Natural killer cell (primary cell): ENCODE measurements around the gene RANBP9. TPM values are rescaled to one million over a fixed set of nuclear protein-coding genes. Genes with fewer than 3 reads are reported as not detected.

ENCODE experiments used
- ATAC-seq, 3 donors: fragments of 150-1000 bp in 2 of 3; fragments of 200-7000 bp in 1 of 3; cut with Tn5 transposase; 1 replicate in 1 of 3; 2 replicates in 2 of 3; pipeline ENCODE4 v1.10.0; 2021; ENCODE audit warnings: mild to moderate bottlenecking in 2 of 3, moderate library complexity in 2 of 3
- DNase-seq, 2 donors: peaks; one replicate each; pipeline versions ENCODE4 v3.0.0 to v3.0.0-alpha.2; 2013 to 2021; ENCODE audit warnings: mixed read lengths in 1 of 2
- H3K27ac ChIP-seq: one replicate; pipeline ENCODE4 v1.5.1; 2013; ENCODE audit warnings: mild to moderate bottlenecking, low read length
- H3K27me3 ChIP-seq: one replicate; pipeline ENCODE4 v1.6.1; 2013; ENCODE audit warnings: low read length; ENCODE audit not compliant: control insufficient read depth, insufficient read depth
- H3K36me3 ChIP-seq: one replicate; pipeline ENCODE4 v1.6.1; 2013; ENCODE audit warnings: low read length; ENCODE audit not compliant: control insufficient read depth, insufficient read depth
- H3K4me1 ChIP-seq: one replicate; pipeline ENCODE4 v1.6.1; 2013; ENCODE audit warnings: low read length; ENCODE audit not compliant: control insufficient read depth, insufficient read depth
- H3K4me3 ChIP-seq: one replicate; pipeline ENCODE4 v1.5.1; 2013; ENCODE audit warnings: low read length
- H3K9me3 ChIP-seq: one replicate; pipeline ENCODE4 v1.6.1; 2013; ENCODE audit warnings: low read length; ENCODE audit not compliant: control insufficient read depth, insufficient read depth
- H3K27ac Mint-ChIP-seq, 2 donors: one replicate each; pipeline ENCODE4 v1.8.0; 2022; ENCODE audit warnings: mild to moderate bottlenecking in 2 of 2, mixed read lengths in 2 of 2, moderate library complexity in 1 of 2
- H3K27me3 Mint-ChIP-seq, 2 donors: one replicate each; pipeline ENCODE4 v1.8.0; 2022; ENCODE audit warnings: low read depth in 2 of 2, mixed read lengths in 2 of 2
- H3K36me3 Mint-ChIP-seq: one replicate; pipeline ENCODE4 v1.8.0; 2022; ENCODE audit warnings: mixed read lengths
- H3K4me1 Mint-ChIP-seq, 2 donors: one replicate each; pipeline ENCODE4 v1.8.0; 2022; ENCODE audit warnings: mixed read lengths in 2 of 2
- H3K4me3 Mint-ChIP-seq: one replicate; pipeline ENCODE4 v1.8.0; 2022; ENCODE audit warnings: mild to moderate bottlenecking, moderate library complexity, mixed read lengths
- H3K9me3 Mint-ChIP-seq, 2 donors: one replicate each; pipeline ENCODE4 v1.8.0; 2022; ENCODE audit warnings: mixed read lengths in 2 of 2
- CTCF ChIP-seq: fragments of 200-600 bp; IDR thresholded peaks from one replicate; pipeline ENCODE4 v1.8.0; 2022; ENCODE audit warnings: antibody characterized with exemption
- WGBS: methylation state at CpG from one replicate; pipeline ENCODE4 v1.1.7; 2013; ENCODE audit warnings: missing lambda C conversion rate; ENCODE audit not compliant: insufficient coverage; 5-methylcytosine and 5-hydroxymethylcytosine counted together
- intact Hi-C: fragments of 100-400 bp; cut with micrococcal nuclease; formaldehyde crosslinking; loops from one replicate; pipeline ENCODE4 v1.14.2; 2022
- total RNA-seq, 4 donors: library from RNA; stranded (reverse); fragments of 120-200 nt in 1 of 4; gene quantifications; one replicate each; pipeline versions ENCODE4 v1.2.3 to v1.2.4, GENCODE V29; 2013 to 2022

Gene RANBP9
- total RNA-seq, 3 donors from 2014 or later (not counting 1 experiment from before 2014, with no cell fraction given), result 52.2 to 62.5 (median 57.6) TPM

- no peaks in the 10 kb centered on the region for H3K9me3 ChIP-seq
- H3K4me3 ChIP-seq, result no peak overlapping the region
- TF ChIP-seq CTCF, result no peak
- no peak for ATAC-seq
- Mint-ChIP-seq H3K4me3 (no peak overlapping the region), H3K27ac (no peak overlapping the region), H3K36me3 (peaks cover 11% of the 10 kb centered on the region), H3K4me1 (no peaks in the 10 kb centered on the region), H3K27me3 (no peaks in the 10 kb centered on the region), H3K9me3 (no peaks in the 10 kb centered on the region)
- no peaks in the 10 kb centered on the region for H3K27me3 ChIP-seq
- intact Hi-C loops, result no loop called here
- DNase-seq, result no peak
- H3K36me3 ChIP-seq, result peaks cover 38% of the 10 kb centered on the region
- no peaks in the 10 kb centered on the region for H3K4me1 ChIP-seq
- H3K27ac ChIP-seq, result no peak overlapping the region
- 87% methylated on average over 6 of the region's 6 CpGs for WGBS
Measured at GRCh38 chr6:13593103-13593502, 118.5 kb downstream of the RANBP9 start.

GRCh38 chr6:13591205-13591921 lies 120.3 kb downstream of the RANBP9 start:
- H3K9me3 ChIP-seq, result no peaks in the 10 kb centered on the region
- Mint-ChIP-seq H3K4me3 (no peak overlapping the region), H3K9me3 (no peaks in the 10 kb centered on the region), H3K27ac (no peak overlapping the region), H3K4me1 (no peaks in the 10 kb centered on the region), H3K27me3 (no peaks in the 10 kb centered on the region), H3K36me3 (no peaks in the 10 kb centered on the region)
- no peak for TF ChIP-seq CTCF
- no peak overlapping the region for H3K27ac ChIP-seq
- DNase-seq (no peak), ATAC-seq (no peak)
- peaks cover 30% of the 10 kb centered on the region for H3K36me3 ChIP-seq
- intact Hi-C loops, result no loop called here
- no peak overlapping the region for H3K4me3 ChIP-seq
- 97% methylated on average over 21 of the region's 21 CpGs for WGBS
- H3K4me1 ChIP-seq, result no peaks in the 10 kb centered on the region
- no peaks in the 10 kb centered on the region for H3K27me3 ChIP-seq

GRCh38 chr6:13590574-13591153 lies 121.0 kb downstream of the RANBP9 start:
- Histone ChIP-seq H3K9me3 (no peaks in the 10 kb centered on the region), H3K27me3 (no peaks in the 10 kb centered on the region), H3K4me3 (no peak overlapping the region), H3K36me3 (peaks cover 30% of the 10 kb centered on the region), H3K27ac (no peak overlapping the region), H3K4me1 (no peaks in the 10 kb centered on the region)
- Mint-ChIP-seq H3K4me1 (no peaks in the 10 kb centered on the region), H3K27ac (no peak overlapping the region), H3K27me3 (no peaks in the 10 kb centered on the region), H3K9me3 (no peaks in the 10 kb centered on the region), H3K4me3 (no peak overlapping the region), H3K36me3 (no peaks in the 10 kb centered on the region)
- ATAC-seq (no peak), DNase-seq (no peak)
- WGBS, result 81% methylated on average over 1 of the region's 1 CpG
- intact Hi-C loops, result no loop called here
- no peak for TF ChIP-seq CTCF

GRCh38 chr6:13589801-13590200 lies 121.8 kb downstream of the RANBP9 start:
- DNase-seq (no peak), ATAC-seq (no peak)
- H3K27me3 ChIP-seq, result no peaks in the 10 kb centered on the region
- H3K4me1 ChIP-seq, result no peaks in the 10 kb centered on the region
- intact Hi-C loops, result no loop called here
- Mint-ChIP-seq H3K4me1 (no peaks in the 10 kb centered on the region), H3K4me3 (no peak overlapping the region), H3K27ac (no peak overlapping the region), H3K36me3 (no peaks in the 10 kb centered on the region), H3K9me3 (no peaks in the 10 kb centered on the region), H3K27me3 (no peaks in the 10 kb centered on the region)
- no peak overlapping the region for H3K4me3 ChIP-seq
- H3K9me3 ChIP-seq, result no peaks in the 10 kb centered on the region
- H3K36me3 ChIP-seq, result peaks cover 24% of the 10 kb centered on the region
- no peak for TF ChIP-seq CTCF
- WGBS, result 94% methylated on average over 8 of the region's 9 CpGs
- H3K27ac ChIP-seq, result no peak overlapping the region
